Measurements from ENCODE around the gene SATL1. TPM values are rescaled to one million over a fixed set of nuclear protein-coding genes. Genes with fewer than 3 reads are reported as not detected.
"Not testable (repeated sequence)": the region's sequence is repeated elsewhere in the genome, so short reads cannot be mapped to it uniquely, and the experiment has no call there.

Gene SATL1
- polyA plus RNA-seq, 4 donors = 0.04 to 0.15 TPM; not detected in 2

DNA sequence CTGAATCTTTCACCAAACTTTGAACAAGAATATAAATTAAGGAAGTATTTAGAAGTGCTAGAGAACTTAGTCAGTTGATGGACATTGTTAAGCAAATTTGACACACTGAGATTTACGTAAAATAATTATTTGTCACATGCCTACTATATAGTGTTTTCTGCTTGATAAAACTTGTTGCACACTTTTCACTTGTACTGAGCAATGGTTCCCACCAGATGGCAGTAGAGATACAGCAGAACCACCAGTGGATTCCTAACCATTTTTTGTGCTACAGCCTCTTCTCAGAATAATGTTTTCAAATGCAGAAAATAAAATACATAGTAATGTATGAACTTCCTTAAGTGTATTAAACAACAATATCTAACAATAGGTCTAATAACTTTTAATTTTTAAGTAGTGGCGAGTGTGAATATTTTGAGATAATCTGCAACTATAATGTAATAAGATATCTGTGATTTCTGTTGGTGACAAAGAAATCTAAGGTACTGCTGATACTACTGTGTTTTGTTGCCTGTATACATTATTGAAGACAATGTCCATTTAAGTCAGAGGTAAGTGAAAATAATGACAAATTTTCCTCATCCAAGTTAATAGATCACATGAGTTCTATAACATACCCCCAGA lies 158.7 kb downstream of the SATL1 start:
- Histone ChIP-seq H3K9me3 (ENCODE audit: control insufficient read depth in 2 of 2, insufficient read depth in 1 of 2, low read depth in 1 of 2, low read length in 1 of 2) (no peaks in the 10 kb centered on the region), H3K27ac (ENCODE audit: low read depth in 1 of 3, low read length in 2 of 3) (no peak overlapping the region), H3K4me1 (ENCODE audit: control insufficient read depth in 3 of 3, insufficient read depth in 2 of 3, low read depth in 1 of 3, low read length in 2 of 3) (no peaks in the 10 kb centered on the region), H3K4me3 (ENCODE audit: low read depth in 1 of 3, low read length in 3 of 3) (no peak overlapping the region), H3K36me3 (ENCODE audit: control insufficient read depth in 3 of 3, insufficient read depth in 2 of 3, low read depth in 1 of 3, low read length in 3 of 3) (no peaks in the 10 kb centered on the region), H3K27me3 (ENCODE audit: control insufficient read depth in 3 of 3, insufficient read depth in 3 of 3, low read length in 3 of 3) (no peaks in the 10 kb centered on the region)
- DNase-seq (peak; percentile 19 to 24), FAIRE-seq (peak; percentile 10)
- WGBS, 3 donors = 43 to 71% (median 52%) methylated on average over 2 of the region's 2 CpGs

DNA sequence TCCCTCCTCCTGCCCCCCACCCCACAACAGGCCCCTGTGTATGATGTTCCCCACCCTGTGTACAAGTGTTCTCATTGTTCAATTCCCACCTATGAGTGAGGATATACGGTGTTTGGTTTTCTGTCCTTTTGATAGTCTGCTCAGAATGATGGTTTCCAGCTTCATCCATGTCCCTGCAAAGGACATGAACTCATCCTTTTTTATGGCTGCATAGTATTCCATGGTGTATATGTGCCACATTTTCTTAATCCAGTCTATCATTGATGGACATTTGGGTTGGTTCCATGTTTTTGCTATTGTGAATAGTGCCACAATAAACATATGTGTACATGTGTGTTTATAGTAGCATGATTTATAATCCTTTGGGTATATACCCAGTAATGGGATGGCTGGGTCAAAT lies 166.3 kb downstream of the SATL1 start:
- FAIRE-seq, DNase-seq: not testable (repeated sequence)

DNA sequence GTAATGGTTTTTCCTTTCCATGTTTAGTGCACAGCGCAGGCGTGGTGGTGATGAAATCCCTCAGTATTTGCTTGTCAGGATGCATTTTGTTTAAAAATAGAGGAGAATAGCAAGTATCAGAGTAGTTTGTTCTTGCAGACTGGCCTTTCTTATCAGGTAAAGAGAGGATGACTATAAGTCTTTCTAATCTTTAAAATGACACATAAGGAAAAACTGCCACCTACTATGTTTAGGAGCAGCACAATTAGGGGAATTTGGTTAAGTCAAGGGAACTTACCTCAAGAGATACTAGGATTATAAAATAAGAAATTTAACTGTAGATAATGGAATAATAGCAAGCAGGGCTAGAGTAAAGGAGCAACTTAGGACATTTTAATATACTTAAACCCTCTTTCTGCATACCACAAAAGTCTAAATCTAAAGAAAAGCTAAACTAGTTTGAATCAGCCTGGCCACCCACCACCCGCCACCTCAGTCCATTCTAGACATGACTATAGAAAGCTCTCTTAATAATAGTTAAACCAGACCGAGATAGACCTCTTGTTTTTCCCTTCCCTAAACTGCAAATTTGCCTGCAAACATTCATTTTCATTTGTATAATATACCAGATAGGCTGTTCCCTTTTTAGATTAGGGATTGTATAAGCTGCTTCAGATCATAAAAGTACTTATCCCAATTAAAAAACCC lies 177.9 kb downstream of the SATL1 start:
- DNase-seq = no peak
- no peak overlapping the region for H3K4me3 ChIP-seq (ENCODE audit: low read depth in 1 of 3, low read length in 3 of 3)
- no peaks in the 10 kb centered on the region for H3K36me3 ChIP-seq (ENCODE audit: control insufficient read depth in 3 of 3, insufficient read depth in 2 of 3, low read depth in 1 of 3, low read length in 3 of 3)
- whole genome bisulfite sequencing, 3 donors = 49 to 69% (median 67%) methylated on average over 4 of the region's 4 CpGs
- H3K4me1 ChIP-seq (ENCODE audit: control insufficient read depth in 3 of 3, insufficient read depth in 2 of 3, low read depth in 1 of 3, low read length in 2 of 3) = no peaks in the 10 kb centered on the region
- FAIRE-seq = no peak
- H3K27me3 ChIP-seq (ENCODE audit: control insufficient read depth in 3 of 3, insufficient read depth in 3 of 3, low read length in 3 of 3) = no peaks in the 10 kb centered on the region
- H3K27ac ChIP-seq (ENCODE audit: low read depth in 1 of 3, low read length in 2 of 3) = no peak overlapping the region
- no peaks in the 10 kb centered on the region for H3K9me3 ChIP-seq (ENCODE audit: control insufficient read depth in 2 of 2, insufficient read depth in 1 of 2, low read depth in 1 of 2, low read length in 1 of 2)

More for the DNA sequence above, 166.3 kb downstream of the SATL1 start:
- H3K9me3 ChIP-seq (ENCODE audit: control insufficient read depth in 2 of 2, insufficient read depth in 1 of 2, low read depth in 1 of 2, low read length in 1 of 2); H3K4me3 ChIP-seq (ENCODE audit: low read depth in 1 of 3, low read length in 3 of 3); H3K27ac ChIP-seq (ENCODE audit: low read depth in 1 of 3, low read length in 2 of 3); H3K27me3 ChIP-seq (ENCODE audit: control insufficient read depth in 3 of 3, insufficient read depth in 3 of 3, low read length in 3 of 3); H3K36me3 ChIP-seq (ENCODE audit: control insufficient read depth in 3 of 3, insufficient read depth in 2 of 3, low read depth in 1 of 3, low read length in 3 of 3); H3K4me1 ChIP-seq (ENCODE audit: control insufficient read depth in 3 of 3, insufficient read depth in 2 of 3, low read depth in 1 of 3, low read length in 2 of 3): not testable (repeated sequence)
- WGBS, 3 donors = 73 to 96% (median 90%) methylated on average over 1 of the region's 1 CpG

DNA sequence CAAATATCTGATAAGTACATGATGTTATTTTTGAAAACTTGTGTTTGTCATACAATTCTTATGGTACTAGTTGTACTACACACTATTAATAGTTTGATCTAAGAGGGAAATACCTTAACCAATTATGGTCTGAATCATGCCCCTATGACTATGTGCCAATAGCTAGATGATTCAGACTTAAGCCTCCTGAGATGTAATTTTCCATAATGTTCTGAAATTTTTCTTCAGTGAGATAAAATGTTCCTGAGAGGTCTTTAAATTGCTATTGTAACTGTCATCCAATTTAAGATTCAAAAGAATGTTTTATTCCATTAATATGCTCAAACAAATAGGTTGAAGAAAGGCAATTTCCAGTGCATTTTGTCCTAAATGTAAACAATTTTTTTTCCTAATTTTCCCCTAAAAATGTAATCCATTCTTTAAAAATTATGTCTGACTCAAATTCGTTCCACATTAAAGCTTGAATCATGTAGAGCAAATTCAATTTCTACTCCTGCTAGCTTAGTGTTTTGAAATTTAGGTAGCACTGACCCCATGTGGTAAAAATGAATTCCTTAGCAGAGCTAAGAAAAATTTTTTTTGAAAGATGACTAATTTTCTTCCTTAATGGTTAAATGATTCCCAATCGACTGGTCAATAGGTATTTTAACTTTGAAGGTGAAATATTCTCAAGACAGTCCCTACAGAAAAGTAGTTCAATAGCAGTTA lies 190.8 kb downstream of the SATL1 start:
- no peaks in the 10 kb centered on the region for H3K27me3 ChIP-seq (ENCODE audit: control insufficient read depth in 3 of 3, insufficient read depth in 3 of 3, low read length in 3 of 3)
- WGBS, 3 donors = 43 to 64% (median 59%) methylated on average over 2 of the region's 2 CpGs
- DNase-seq = no peak

DNA sequence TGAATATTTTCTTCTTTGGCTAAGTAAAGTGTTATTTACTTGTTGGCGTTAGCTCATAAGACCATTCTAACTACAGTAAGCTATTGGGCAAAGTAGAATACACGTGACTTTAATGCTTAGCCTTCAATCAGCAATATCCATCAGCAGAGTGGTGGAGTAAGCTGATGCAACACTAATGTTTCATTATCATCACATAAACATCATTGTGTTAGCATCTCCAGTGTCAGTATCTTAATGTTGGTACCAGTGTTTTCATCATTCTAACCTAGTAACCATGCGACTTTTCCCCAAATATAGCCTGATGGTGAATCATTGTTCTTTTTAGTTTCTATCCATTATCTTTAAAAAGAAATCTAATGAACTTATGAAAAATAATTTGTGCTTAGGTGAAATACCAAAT lies 191.4 kb downstream of the SATL1 start:
- Histone ChIP-seq H3K27ac (ENCODE audit: low read depth in 1 of 3, low read length in 2 of 3) (no peak overlapping the region), H3K9me3 (ENCODE audit: control insufficient read depth in 2 of 2, insufficient read depth in 1 of 2, low read depth in 1 of 2, low read length in 1 of 2) (no peaks in the 10 kb centered on the region), H3K4me1 (ENCODE audit: control insufficient read depth in 3 of 3, insufficient read depth in 2 of 3, low read depth in 1 of 3, low read length in 2 of 3) (no peaks in the 10 kb centered on the region), H3K36me3 (ENCODE audit: control insufficient read depth in 3 of 3, insufficient read depth in 2 of 3, low read depth in 1 of 3, low read length in 3 of 3) (no peaks in the 10 kb centered on the region), H3K27me3 (ENCODE audit: control insufficient read depth in 3 of 3, insufficient read depth in 3 of 3, low read length in 3 of 3) (no peaks in the 10 kb centered on the region), H3K4me3 (ENCODE audit: low read depth in 1 of 3, low read length in 3 of 3) (no peak overlapping the region)
- DNase-seq = no peak
- 46 to 58% (median 55%) methylated on average over 3 of the region's 3 CpGs for WGBS, 3 donors
- FAIRE-seq = no peak

More for the DNA sequence above, 190.8 kb downstream of the SATL1 start:
- no peak overlapping the region for H3K4me3 ChIP-seq (ENCODE audit: low read depth in 1 of 3, low read length in 3 of 3)
- H3K4me1 ChIP-seq (ENCODE audit: control insufficient read depth in 3 of 3, insufficient read depth in 2 of 3, low read depth in 1 of 3, low read length in 2 of 3) = no peaks in the 10 kb centered on the region
- H3K27ac ChIP-seq (ENCODE audit: low read depth in 1 of 3, low read length in 2 of 3) = no peak overlapping the region
- no peaks in the 10 kb centered on the region for H3K36me3 ChIP-seq (ENCODE audit: control insufficient read depth in 3 of 3, insufficient read depth in 2 of 3, low read depth in 1 of 3, low read length in 3 of 3)
- no peaks in the 10 kb centered on the region for H3K9me3 ChIP-seq (ENCODE audit: control insufficient read depth in 2 of 2, insufficient read depth in 1 of 2, low read depth in 1 of 2, low read length in 1 of 2)
- FAIRE-seq = no peak

DNA sequence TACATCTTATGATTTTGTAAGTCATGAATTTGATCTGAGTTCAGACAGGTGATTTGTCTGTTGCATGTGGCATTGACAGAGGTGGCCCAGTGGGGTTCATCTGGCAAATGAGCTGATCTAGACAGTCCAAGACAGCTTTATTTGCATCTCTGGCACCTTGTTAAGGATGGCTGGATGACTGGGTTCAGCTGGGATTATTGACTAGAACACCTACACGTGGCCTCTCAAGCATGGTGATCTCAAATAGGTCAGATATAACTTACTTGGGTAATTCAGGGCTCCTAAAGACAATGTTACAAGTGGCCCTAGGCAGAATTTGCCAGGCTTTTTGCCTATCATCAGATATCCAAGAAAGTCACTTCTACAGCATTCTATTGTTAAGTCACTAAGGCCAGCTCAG lies 192.0 kb downstream of the SATL1 start:
- no peaks in the 10 kb centered on the region for H3K9me3 ChIP-seq (ENCODE audit: control insufficient read depth in 2 of 2, insufficient read depth in 1 of 2, low read depth in 1 of 2, low read length in 1 of 2)
- WGBS, 3 donors = 57 to 93% (median 72%) methylated on average over 1 of the region's 1 CpG
- FAIRE-seq = no peak
- no peaks in the 10 kb centered on the region for H3K36me3 ChIP-seq (ENCODE audit: control insufficient read depth in 3 of 3, insufficient read depth in 2 of 3, low read depth in 1 of 3, low read length in 3 of 3)
- no peak overlapping the region for H3K27ac ChIP-seq (ENCODE audit: low read depth in 1 of 3, low read length in 2 of 3)
- H3K27me3 ChIP-seq (ENCODE audit: control insufficient read depth in 3 of 3, insufficient read depth in 3 of 3, low read length in 3 of 3) = no peaks in the 10 kb centered on the region
- no peaks in the 10 kb centered on the region for H3K4me1 ChIP-seq (ENCODE audit: control insufficient read depth in 3 of 3, insufficient read depth in 2 of 3, low read depth in 1 of 3, low read length in 2 of 3)
- no peak for DNase-seq
- H3K4me3 ChIP-seq (ENCODE audit: low read depth in 1 of 3, low read length in 3 of 3) = no peak overlapping the region

Other genes with a start within 250 kb of the SATL1 start
- gene APOOL, start 239.9 kb downstream of the SATL1 start, polyA plus RNA-seq = 10 to 100 TPM in 1 of 4 donors, 1 to 10 TPM in 3; 3.2 to 20.3 (median 6.5) TPM
- gene ZNF711, start 212 bp upstream of the SATL1 start, polyA plus RNA-seq = 10 to 100 TPM in 1 of 4 donors, 1 to 10 TPM in 2, under 1 TPM in 1; 0.81 to 33.4 (median 1.7) TPM
- 10 to 100 TPM; 17.8 to 98.1 (median 38.6) TPM for gene POF1B, start 135.9 kb upstream of the SATL1 start, polyA plus RNA-seq